ENCODE data around the gene FERMT2.

Gene FERMT2, protein sequence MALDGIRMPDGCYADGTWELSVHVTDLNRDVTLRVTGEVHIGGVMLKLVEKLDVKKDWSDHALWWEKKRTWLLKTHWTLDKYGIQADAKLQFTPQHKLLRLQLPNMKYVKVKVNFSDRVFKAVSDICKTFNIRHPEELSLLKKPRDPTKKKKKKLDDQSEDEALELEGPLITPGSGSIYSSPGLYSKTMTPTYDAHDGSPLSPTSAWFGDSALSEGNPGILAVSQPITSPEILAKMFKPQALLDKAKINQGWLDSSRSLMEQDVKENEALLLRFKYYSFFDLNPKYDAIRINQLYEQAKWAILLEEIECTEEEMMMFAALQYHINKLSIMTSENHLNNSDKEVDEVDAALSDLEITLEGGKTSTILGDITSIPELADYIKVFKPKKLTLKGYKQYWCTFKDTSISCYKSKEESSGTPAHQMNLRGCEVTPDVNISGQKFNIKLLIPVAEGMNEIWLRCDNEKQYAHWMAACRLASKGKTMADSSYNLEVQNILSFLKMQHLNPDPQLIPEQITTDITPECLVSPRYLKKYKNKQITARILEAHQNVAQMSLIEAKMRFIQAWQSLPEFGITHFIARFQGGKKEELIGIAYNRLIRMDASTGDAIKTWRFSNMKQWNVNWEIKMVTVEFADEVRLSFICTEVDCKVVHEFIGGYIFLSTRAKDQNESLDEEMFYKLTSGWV

GRCh38 chr14:52950898-52951680 lies at the start of gene FERMT2:
TSS of gene FERMT2 (minus strand) at chr14:52951050. CDS start at chr14:52950568, 482 bp downstream.
- no peak for DNase-seq (ENCODE audit: low read depth in 2 of 2, low spot score in 1 of 2)

- no peak for DNase-seq (ENCODE audit: low read depth in 2 of 2, low spot score in 1 of 2)
Measured at GRCh38 chr14:52998376-52999015, 47.6 kb upstream of the FERMT2 start.

GRCh38 chr14:52996493-52996892 lies 45.6 kb upstream of the FERMT2 start:
- DNase-seq (ENCODE audit: low read depth in 2 of 2, low spot score in 1 of 2), result no peak

DNA sequence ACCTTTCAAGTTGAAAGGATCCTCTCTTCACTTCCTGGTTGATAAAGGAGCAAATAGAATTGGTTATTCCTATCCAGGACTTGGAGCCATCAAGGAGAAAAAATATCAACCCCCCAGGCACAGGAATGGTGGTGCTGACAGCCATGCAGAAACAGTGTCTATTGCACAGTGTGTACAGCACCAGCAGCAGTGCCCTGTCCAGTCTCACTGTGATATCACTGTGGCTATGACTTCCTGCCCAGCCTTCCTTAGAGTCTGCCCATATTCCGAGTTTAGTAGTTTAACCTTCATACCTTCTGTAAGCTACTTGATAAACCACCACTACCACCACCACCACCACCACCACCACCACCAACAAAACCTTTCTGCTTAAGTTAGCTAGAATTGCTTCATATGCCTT lies 45.1 kb upstream of the FERMT2 start:
- no peak for DNase-seq (ENCODE audit: low read depth in 2 of 2, low spot score in 1 of 2)

- DNase-seq (ENCODE audit: low read depth in 2 of 2, low spot score in 1 of 2), result no peak
Measured at GRCh38 chr14:52992236-52992870, 41.5 kb upstream of the FERMT2 start.

GRCh38 chr14:52988139-52988538 lies 37.3 kb upstream of the FERMT2 start:
- no peak for DNase-seq (ENCODE audit: low read depth in 2 of 2, low spot score in 1 of 2)

- DNase-seq (ENCODE audit: low read depth in 2 of 2, low spot score in 1 of 2), result no peak
Measured at GRCh38 chr14:52987514-52987913, 36.7 kb upstream of the FERMT2 start.

- DNase-seq (ENCODE audit: low read depth in 2 of 2, low spot score in 1 of 2), result no peak
Measured at GRCh38 chr14:52987042-52987441, 36.2 kb upstream of the FERMT2 start.

- DNase-seq (ENCODE audit: low read depth in 2 of 2, low spot score in 1 of 2), result no peak
Measured at GRCh38 chr14:52977798-52978197, 26.9 kb upstream of the FERMT2 start.

- DNase-seq (ENCODE audit: low read depth in 2 of 2, low spot score in 1 of 2), result no peak
Measured at GRCh38 chr14:52974406-52974805, 23.6 kb upstream of the FERMT2 start.

DNA sequence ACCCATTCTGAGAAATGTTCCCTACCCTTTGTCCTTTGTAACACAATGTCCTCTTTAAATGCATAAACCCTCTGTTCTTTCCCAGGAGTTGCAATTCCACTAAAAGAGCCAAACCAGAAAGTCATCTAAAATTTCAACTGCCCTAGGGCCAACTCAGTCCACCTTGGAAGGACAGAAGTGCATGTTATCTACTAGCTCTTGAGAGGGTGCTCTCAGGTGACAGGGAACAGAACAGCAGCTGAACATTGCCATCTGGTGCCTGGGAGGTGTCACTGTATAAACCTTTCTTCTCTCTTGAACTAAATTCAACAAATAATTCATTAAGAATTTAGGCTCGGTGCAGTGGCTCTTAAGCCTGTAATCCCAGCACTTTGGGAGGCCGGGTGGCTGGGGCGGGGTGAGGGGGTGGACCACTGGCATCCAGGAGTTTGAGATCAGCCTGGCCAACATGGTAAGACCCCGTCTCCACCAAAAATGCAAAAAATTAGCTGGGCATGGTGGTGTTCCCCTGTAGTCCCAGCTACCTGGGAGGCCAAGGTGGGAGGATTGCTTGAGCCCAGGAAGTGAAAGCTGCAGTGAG lies 10.3 kb upstream of the FERMT2 start:
- peak in 1 of 2 donors; percentile 17 for DNase-seq (ENCODE audit: low read depth in 2 of 2, low spot score in 1 of 2)

GRCh38 chr14:52960627-52961026 lies 9.8 kb upstream of the FERMT2 start:
- no peak for DNase-seq (ENCODE audit: low read depth in 2 of 2, low spot score in 1 of 2)

DNA sequence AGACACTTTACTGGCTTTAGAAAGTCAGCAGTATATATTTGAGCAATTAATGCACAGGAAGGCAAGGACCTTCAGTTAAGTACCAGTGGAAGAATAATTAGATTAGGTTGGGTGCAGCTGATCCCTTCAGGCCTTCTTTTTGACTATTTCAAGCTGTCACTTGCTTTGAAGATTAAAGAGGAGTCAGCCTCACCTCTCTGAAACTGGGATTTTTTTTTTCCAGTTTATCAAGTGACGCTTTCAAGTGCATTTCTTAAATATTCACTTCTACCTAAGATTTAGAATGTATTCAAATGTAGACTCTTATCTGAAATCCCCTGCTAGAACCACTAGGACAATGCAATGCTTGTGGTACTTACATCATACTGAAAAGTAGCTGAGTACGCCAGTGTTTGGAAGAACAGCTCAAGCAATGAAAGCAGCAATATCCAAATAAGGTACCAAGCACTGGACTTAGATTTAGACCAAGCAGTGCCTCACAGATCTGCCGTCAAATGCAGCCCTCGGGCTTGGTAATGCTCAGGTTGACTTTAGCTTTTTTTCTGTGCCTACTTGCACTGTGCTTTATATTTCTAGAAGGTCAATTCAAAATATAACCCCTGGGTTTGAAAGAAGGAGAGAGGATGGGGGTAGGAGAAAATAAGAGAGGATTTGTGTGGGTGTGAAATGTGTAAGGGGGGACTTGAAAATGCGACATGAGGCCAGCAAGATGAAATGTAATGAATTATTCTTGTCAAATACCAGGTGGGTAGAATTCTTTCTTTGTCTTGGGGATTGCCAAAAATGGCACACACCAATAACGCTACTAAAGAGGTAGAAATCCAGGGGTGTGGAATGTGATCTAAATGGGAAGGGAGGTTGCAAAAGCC lies 3.7 kb upstream of the FERMT2 start:
- DNase-seq (ENCODE audit: low read depth in 2 of 2, low spot score in 1 of 2), result no peak

DNA sequence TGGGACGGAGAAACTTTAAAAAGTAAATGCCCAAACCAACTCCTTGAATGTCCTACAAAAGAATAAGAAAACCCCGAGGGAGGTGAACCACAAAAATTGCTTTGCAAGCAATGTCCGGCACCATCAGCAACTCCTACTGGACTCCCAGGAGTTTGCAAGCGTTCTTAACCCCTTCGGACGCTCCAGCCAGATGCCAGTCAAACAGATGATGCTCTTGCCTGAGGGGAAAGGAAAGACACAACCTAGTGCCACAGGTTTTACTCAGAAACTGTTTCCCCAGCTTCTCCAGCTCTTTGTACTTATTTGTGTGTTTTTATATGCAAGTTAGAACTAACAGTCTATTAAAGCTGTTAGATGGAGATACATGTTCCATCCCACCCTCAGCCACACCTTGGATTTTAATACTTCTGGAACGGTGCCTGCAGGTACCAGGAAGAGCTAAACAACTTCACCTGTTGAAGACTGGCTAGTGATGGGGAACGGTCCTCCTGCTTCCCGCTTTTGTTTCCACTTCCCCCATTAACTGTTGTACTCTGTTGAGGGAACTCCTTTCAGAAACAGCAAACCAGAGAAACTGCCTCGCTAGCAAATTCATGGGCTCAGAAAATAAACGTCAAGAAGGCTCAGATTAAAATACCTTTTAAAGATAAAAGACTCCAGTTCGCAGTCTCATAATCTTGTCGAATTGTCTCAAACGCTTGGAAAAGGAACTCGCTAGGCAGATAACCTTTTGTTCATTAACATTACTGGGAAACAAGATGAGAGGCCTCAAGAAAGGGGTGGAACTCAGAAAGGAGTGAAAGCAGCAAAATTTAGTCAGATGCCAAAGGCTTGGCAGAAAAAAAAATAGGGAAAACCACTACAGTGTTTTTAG lies 1.1 kb upstream of the FERMT2 start:
- DNase-seq (ENCODE audit: low read depth in 2 of 2, low spot score in 1 of 2), result no peak

DNA sequence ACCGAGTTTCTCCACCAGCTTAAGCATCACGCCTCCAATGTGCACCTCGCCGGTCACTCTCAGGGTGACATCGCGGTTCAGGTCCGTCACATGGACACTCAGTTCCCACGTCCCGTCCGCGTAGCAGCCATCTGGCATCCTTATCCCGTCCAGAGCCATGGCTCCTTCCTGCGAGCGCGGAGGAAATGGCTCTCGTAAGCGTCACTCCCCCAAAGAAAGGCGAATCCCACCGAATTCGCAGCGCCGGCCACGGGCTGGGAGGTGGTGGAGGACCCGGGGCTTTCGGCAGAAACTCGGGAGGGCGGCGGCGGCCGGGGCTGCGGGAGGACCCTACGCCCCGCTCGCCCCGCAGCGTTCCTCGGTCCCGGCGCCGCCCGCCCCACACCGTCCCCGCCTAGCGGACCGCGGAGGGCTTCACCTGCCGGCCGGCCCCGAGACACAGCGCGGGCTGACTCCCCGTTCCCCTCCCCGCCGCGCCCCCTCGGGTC lies 396 bp downstream of the FERMT2 start:
- DNase-seq (ENCODE audit: low read depth in 2 of 2, low spot score in 1 of 2), result no peak

GRCh38 chr14:52949711-52950409 lies 990 bp downstream of the FERMT2 start:
- no peak for DNase-seq (ENCODE audit: low read depth in 2 of 2, low spot score in 1 of 2)

DNA sequence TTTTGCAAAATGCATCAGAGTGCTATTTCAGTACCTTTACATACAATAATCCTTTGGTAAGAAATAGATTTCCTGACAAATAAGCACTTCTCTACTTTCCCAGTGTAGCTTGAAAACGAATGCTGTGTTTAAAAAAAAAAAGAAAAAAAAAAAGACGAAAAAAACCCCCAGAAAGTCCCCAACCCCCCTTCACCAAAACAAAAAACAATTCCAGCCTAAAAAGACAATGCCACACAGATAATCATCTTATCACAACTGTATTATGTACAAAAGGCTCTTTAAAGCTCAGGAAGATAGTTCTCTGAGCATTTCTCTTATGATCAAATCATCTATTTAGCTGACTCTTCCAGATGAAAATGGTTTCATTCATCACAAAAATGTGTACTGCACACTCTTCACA lies 1.6 kb downstream of the FERMT2 start:
- DNase-seq (ENCODE audit: low read depth in 2 of 2, low spot score in 1 of 2), result no peak

DNA sequence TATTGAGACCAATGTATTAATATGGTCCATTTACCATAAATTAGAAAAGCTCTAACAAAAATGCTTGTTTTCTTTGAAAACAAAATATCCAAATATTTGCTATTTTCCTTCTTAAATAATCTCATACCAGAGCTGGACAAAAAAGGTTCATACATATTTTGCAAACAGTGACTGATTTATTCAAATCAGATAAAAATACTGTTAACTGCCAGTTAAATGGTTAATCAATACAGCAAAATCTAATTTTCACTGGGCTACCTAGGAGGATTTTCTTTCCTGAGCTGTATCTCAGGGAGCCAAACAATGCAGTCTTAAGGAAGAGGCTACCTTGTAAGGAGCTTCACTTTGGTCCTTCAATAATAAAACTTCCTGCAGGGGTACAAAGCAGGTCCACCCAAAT lies 2.0 kb downstream of the FERMT2 start:
- no peak for DNase-seq (ENCODE audit: low read depth in 2 of 2, low spot score in 1 of 2)
